Activated naive CD8-positive, alpha-beta T cell treated with anti-CD3 and anti-CD28 coated beads for 36 hours (primary cell): ENCODE data around the gene SPNS1. TPM values are rescaled to one million over a fixed set of nuclear protein-coding genes. Genes with fewer than 3 reads are reported as not detected.
"Not testable (repeated sequence)": the region's sequence is repeated elsewhere in the genome, so short reads cannot be mapped to it uniquely, and the experiment has no call there.

Source experiments
- DNase-seq: peaks from one replicate; pipeline ENCODE4 v3.0.0; 2021
- H3K27ac Mint-ChIP-seq: one replicate; pipeline ENCODE4 v1.8.0; 2022; ENCODE audit warnings: mild to moderate bottlenecking, moderate library complexity, mixed read lengths
- H3K27me3 Mint-ChIP-seq: one replicate; pipeline ENCODE4 v1.8.0; 2022; ENCODE audit warnings: mild to moderate bottlenecking, mixed read lengths
- H3K36me3 Mint-ChIP-seq: one replicate; pipeline ENCODE4 v1.8.0; 2021; ENCODE audit warnings: mild to moderate bottlenecking, mixed read lengths
- H3K4me1 Mint-ChIP-seq: one replicate; pipeline ENCODE4 v1.8.0; 2021; ENCODE audit warnings: mixed read lengths
- H3K4me3 Mint-ChIP-seq: one replicate; pipeline ENCODE4 v1.8.0; 2022; ENCODE audit warnings: mild to moderate bottlenecking, moderate library complexity, mixed read lengths
- H3K9me3 Mint-ChIP-seq: one replicate; pipeline ENCODE4 v1.8.0; 2022; ENCODE audit warnings: mixed read lengths
- total RNA-seq, 2 experiments: library from RNA; stranded (reverse); gene quantifications; one replicate each; pipeline ENCODE4 v1.2.3, GENCODE V29; 2021

SPNS1 gene
- total RNA-seq, 2 experiments from 2014 or later: 24.4 to 26.3 TPM

GRCh38 chr16:28980330-28980729, 5.8 kb downstream of the SPNS1 start:
- Mint-ChIP-seq H3K36me3 (peaks cover 41% of the 10 kb centered on the region), H3K4me1 (peaks cover 37% of the 10 kb centered on the region)
- H3K27me3 Mint-ChIP-seq, DNase-seq, H3K27ac Mint-ChIP-seq, H3K4me3 Mint-ChIP-seq, H3K9me3 Mint-ChIP-seq: not testable (repeated sequence)

- DNase-seq: no peak
- H3K9me3 Mint-ChIP-seq: peaks cover 3% of the 10 kb centered on the region
These were observed 6.4 kb downstream of the SPNS1 start for GRCh38 chr16:28980929-28981328.

GRCh38 chr16:28981517-28981916, 6.9 kb downstream of the SPNS1 start:
- Mint-ChIP-seq H3K9me3 (peaks cover 3% of the 10 kb centered on the region), H3K4me3 (no peak overlapping the region), H3K36me3 (peaks cover 52% of the 10 kb centered on the region), H3K27ac (no peak overlapping the region), H3K27me3 (no peaks in the 10 kb centered on the region), H3K4me1 (peaks cover 25% of the 10 kb centered on the region)
- peak; percentile 52 for DNase-seq

More at GRCh38 chr16:28980929-28981328, 6.4 kb downstream of the SPNS1 start:
- peaks cover 46% of the 10 kb centered on the region for H3K36me3 Mint-ChIP-seq
- no peak overlapping the region for H3K4me3 Mint-ChIP-seq
- no peak overlapping the region for H3K27ac Mint-ChIP-seq
- no peaks in the 10 kb centered on the region for H3K27me3 Mint-ChIP-seq
- peaks cover 31% of the 10 kb centered on the region for H3K4me1 Mint-ChIP-seq

GRCh38 chr16:28982418-28982817, 7.8 kb downstream of the SPNS1 start:
- no peaks in the 10 kb centered on the region for H3K27me3 Mint-ChIP-seq
- no peak for DNase-seq
- no peak overlapping the region for H3K4me3 Mint-ChIP-seq
- peaks cover 59% of the 10 kb centered on the region for H3K36me3 Mint-ChIP-seq
- peaks cover 7% of the 10 kb centered on the region for H3K9me3 Mint-ChIP-seq
- peaks cover 26% of the 10 kb centered on the region for H3K4me1 Mint-ChIP-seq
- no peak overlapping the region for H3K27ac Mint-ChIP-seq

GRCh38 chr16:28982949-28983348, 8.4 kb downstream of the SPNS1 start:
- no peak for DNase-seq
- Mint-ChIP-seq H3K27me3 (no peaks in the 10 kb centered on the region), H3K4me3 (peak overlapping the region; percentile 14), H3K9me3 (peaks cover 10% of the 10 kb centered on the region), H3K27ac (peak overlapping the region; percentile 88), H3K4me1 (peaks cover 27% of the 10 kb centered on the region), H3K36me3 (peaks cover 64% of the 10 kb centered on the region)

GRCh38 chr16:28983644-28984043, 9.1 kb downstream of the SPNS1 start:
- DNase-seq: no peak
- H3K27me3 Mint-ChIP-seq: no peaks in the 10 kb centered on the region
- peak overlapping the region; percentile 71 for H3K4me3 Mint-ChIP-seq
- H3K4me1 Mint-ChIP-seq: peaks cover 25% of the 10 kb centered on the region
- peak overlapping the region; percentile 88 for H3K27ac Mint-ChIP-seq
- peaks cover 10% of the 10 kb centered on the region for H3K9me3 Mint-ChIP-seq
- peaks cover 70% of the 10 kb centered on the region for H3K36me3 Mint-ChIP-seq

- Mint-ChIP-seq H3K4me1 (peaks cover 28% of the 10 kb centered on the region), H3K27ac (peak overlapping the region; percentile 88), H3K4me3 (peak overlapping the region; percentile 71)
These were observed 9.5 kb downstream of the SPNS1 start for GRCh38 chr16:28984091-28984490.

GRCh38 chr16:28984619-28985135, 10.1 kb downstream of the SPNS1 start, which contains the start of gene LAT:
Gene LAT, plus strand, starts transcription at chr16:28985052. Its CDS starts 366 bp downstream, at chr16:28985418.
- peak; percentile 76 for DNase-seq
- H3K4me3 Mint-ChIP-seq: peak within 1 kb of the TSS; percentile 100
- H3K27ac Mint-ChIP-seq: peak within 1 kb of the TSS; percentile 92
- H3K9me3 Mint-ChIP-seq: peaks cover 10% of the 10 kb centered on the region
- H3K4me1 Mint-ChIP-seq: peaks cover 33% of the 10 kb centered on the region
- no peaks in the 10 kb centered on the region for H3K27me3 Mint-ChIP-seq
- H3K36me3 Mint-ChIP-seq: peaks cover 81% of the 10 kb centered on the region

More at GRCh38 chr16:28984091-28984490, 9.5 kb downstream of the SPNS1 start:
- DNase-seq: no peak
- Mint-ChIP-seq H3K27me3 (no peaks in the 10 kb centered on the region), H3K9me3 (peaks cover 10% of the 10 kb centered on the region), H3K36me3 (peaks cover 75% of the 10 kb centered on the region)

- peak overlapping the region; percentile 100 for H3K4me3 Mint-ChIP-seq
- no peaks in the 10 kb centered on the region for H3K27me3 Mint-ChIP-seq
- peaks cover 85% of the 10 kb centered on the region for H3K36me3 Mint-ChIP-seq
- peak; percentile 31 for DNase-seq
- H3K9me3 Mint-ChIP-seq: peaks cover 10% of the 10 kb centered on the region
- peaks cover 39% of the 10 kb centered on the region for H3K4me1 Mint-ChIP-seq
- peak overlapping the region; percentile 92 for H3K27ac Mint-ChIP-seq
These were observed 10.8 kb downstream of the SPNS1 start for GRCh38 chr16:28985211-28986041.

GRCh38 chr16:28986046-28986445, 11.5 kb downstream of the SPNS1 start:
- Mint-ChIP-seq H3K27me3 (no peaks in the 10 kb centered on the region), H3K4me1 (peaks cover 45% of the 10 kb centered on the region), H3K4me3 (peak overlapping the region; percentile 100), H3K36me3 (peaks cover 82% of the 10 kb centered on the region), H3K9me3 (peaks cover 10% of the 10 kb centered on the region), H3K27ac (peak overlapping the region; percentile 92)
- no peak for DNase-seq

- Mint-ChIP-seq H3K27ac (peak overlapping the region; percentile 92), H3K4me1 (peaks cover 49% of the 10 kb centered on the region), H3K4me3 (peak overlapping the region; percentile 100), H3K27me3 (no peaks in the 10 kb centered on the region), H3K36me3 (peaks cover 82% of the 10 kb centered on the region), H3K9me3 (peaks cover 10% of the 10 kb centered on the region)
- DNase-seq: peak; percentile 30
These were observed 11.9 kb downstream of the SPNS1 start for GRCh38 chr16:28986492-28986891.

GRCh38 chr16:28987170-28987853, 12.7 kb downstream of the SPNS1 start:
- peak overlapping the region; percentile 100 for H3K4me3 Mint-ChIP-seq
- peaks cover 53% of the 10 kb centered on the region for H3K4me1 Mint-ChIP-seq
- peak overlapping the region; percentile 92 for H3K27ac Mint-ChIP-seq
- DNase-seq: no peak
- H3K9me3 Mint-ChIP-seq: peaks cover 7% of the 10 kb centered on the region
- peaks cover 79% of the 10 kb centered on the region for H3K36me3 Mint-ChIP-seq
- H3K27me3 Mint-ChIP-seq: no peaks in the 10 kb centered on the region

- H3K4me1 Mint-ChIP-seq: peaks cover 48% of the 10 kb centered on the region
- peak overlapping the region; percentile 92 for H3K27ac Mint-ChIP-seq
- H3K4me3 Mint-ChIP-seq: peak overlapping the region; percentile 100
- H3K27me3 Mint-ChIP-seq: no peaks in the 10 kb centered on the region
- H3K9me3 Mint-ChIP-seq: peaks cover 7% of the 10 kb centered on the region
- peaks cover 63% of the 10 kb centered on the region for H3K36me3 Mint-ChIP-seq
- no peak for DNase-seq
These were observed 14.8 kb downstream of the SPNS1 start for GRCh38 chr16:28989363-28989762.

- peaks cover 46% of the 10 kb centered on the region for H3K4me1 Mint-ChIP-seq
- peak overlapping the region; percentile 92 for H3K27ac Mint-ChIP-seq
- peaks cover 7% of the 10 kb centered on the region for H3K9me3 Mint-ChIP-seq
- DNase-seq: peak; percentile 75
- no peaks in the 10 kb centered on the region for H3K27me3 Mint-ChIP-seq
- H3K4me3 Mint-ChIP-seq: peak overlapping the region; percentile 65
- H3K36me3 Mint-ChIP-seq: peaks cover 59% of the 10 kb centered on the region
These were observed 15.9 kb downstream of the SPNS1 start for GRCh38 chr16:28990375-28991040.
